HG02678 (cell line): ENCODE measurements around the gene PHAF1.

Source experiments
- ATAC-seq: cut with Tn5 transposase; IDR thresholded peaks from one replicate; pipeline ENCODE4 v1.9.1; 2021; ENCODE audit warnings: mild to moderate bottlenecking, moderate library complexity; ENCODE audit not compliant: unreplicated experiment

PHAF1 gene

GRCh38 chr16:67192781-67193361 lies 83.1 kb downstream of the PHAF1 start:
- no peak for ATAC-seq

- ATAC-seq: no peak
Measured at GRCh38 chr16:67193536-67193935, 83.8 kb downstream of the PHAF1 start.

- no peak for ATAC-seq
Measured at GRCh38 chr16:67194260-67194659, 84.5 kb downstream of the PHAF1 start.

- no peak for ATAC-seq
Measured at GRCh38 chr16:67195676-67196075, 85.9 kb downstream of the PHAF1 start.

- no peak for ATAC-seq
Measured at GRCh38 chr16:67196881-67197280, 87.1 kb downstream of the PHAF1 start.

GRCh38 chr16:67197704-67198103 lies 88.0 kb downstream of the PHAF1 start:
- no peak for ATAC-seq
